M059J (cell line): ENCODE measurements around the gene CKAP5. TPM values are rescaled to one million over a fixed set of nuclear protein-coding genes. Genes with fewer than 3 reads are reported as not detected.

Experiments used
- DNase-seq: peaks from one replicate; pipeline ENCODE4 v3.0.0-alpha.2; 2012; ENCODE audit warnings: low read depth
- total RNA-seq: library from RNA; depleted of rRNA; stranded (reverse); fragments of >200 nt; shearing (Covaris generic); gene quantifications from 2 replicates; pipeline ENCODE4 v1.2.3, GENCODE V29; 2014; rRNA removed

CKAP5 gene
- 57.1 and 113 TPM in 2 replicates for total RNA-seq

DNA sequence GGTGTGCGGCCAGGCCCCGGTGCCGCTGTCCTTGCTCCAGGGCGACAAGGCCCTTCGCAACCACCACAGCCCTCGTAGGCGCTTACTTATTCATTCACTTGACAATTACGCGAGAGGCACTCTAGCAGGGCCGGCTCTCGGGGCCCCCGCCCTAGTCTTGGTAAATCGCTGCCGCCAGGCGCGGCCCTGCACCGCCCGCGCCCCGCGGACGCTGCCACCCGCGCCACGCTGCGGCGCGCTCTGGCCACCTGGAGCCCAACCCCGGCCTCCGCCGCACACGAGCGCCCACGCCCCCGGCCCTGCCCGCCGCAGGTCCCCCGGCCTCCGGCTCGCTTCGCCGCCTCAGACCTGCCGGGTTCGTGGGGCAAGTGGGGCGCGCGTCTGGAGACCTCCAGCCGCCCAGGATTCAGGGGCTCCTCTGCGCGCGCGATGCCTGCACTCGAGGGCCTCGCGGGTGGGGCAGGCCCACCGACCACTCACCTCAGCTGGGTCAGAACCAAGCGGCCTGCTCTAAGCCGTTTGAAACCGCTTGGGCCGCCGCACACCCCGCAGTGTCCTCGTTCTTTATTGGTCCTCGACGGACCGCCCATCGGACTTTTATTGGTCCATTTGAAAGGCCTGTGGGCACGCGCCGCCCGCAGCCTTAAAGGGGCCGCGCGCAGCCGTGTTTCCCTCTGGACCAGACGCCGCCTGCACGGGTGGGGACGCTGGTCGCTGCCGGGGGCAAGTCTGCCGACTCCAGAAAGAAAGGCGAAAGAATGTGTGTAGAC, at the start of gene CKAP5:
Gene CKAP5 (minus strand): TSS at position 541 of the 770 bp plus-strand sequence. CDS start 25,049 bp downstream, outside the sequence.
- peak; percentile 89 for DNase-seq

DNA sequence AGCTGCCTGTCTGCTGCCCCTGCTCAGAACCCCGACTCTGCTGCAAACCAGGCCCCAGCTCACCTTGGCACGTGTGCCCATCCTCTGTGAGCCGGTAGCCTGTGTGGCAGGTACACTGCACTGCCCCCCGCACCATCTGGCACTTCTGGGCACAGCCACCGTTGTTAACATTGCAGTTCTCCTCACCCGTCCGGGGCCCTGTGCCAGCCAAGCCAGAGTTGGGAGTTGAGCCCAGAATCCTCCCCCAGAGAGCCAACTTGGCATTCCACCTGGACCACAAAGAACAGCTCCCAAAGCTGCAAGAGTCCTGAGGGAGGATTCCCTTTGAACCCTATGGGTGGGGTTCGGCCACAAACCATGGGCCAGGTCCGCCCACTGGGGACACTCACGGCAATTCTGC, 49.7 kb upstream of the CKAP5 start:
- peak; percentile 73 for DNase-seq

DNA sequence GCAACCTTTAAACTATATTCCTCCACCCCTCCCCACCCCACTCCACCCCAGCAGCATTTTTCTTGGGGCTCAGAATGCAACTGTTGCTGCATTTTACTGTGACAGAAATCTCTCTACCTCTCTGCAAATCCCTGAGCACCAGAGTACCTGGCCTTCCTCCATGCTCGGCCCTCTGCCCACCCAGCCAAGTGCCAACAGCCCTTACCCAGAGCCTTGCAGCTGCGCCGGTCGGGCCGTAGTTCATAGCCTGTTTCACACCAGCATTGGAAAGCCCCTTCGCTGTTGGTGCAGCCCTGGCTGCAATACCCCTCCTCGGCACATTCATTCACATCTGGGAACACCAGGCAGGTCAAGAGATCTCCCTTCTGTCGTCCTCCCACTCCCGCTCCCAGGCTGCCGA, 48.9 kb upstream of the CKAP5 start:
- no peak for DNase-seq

DNA sequence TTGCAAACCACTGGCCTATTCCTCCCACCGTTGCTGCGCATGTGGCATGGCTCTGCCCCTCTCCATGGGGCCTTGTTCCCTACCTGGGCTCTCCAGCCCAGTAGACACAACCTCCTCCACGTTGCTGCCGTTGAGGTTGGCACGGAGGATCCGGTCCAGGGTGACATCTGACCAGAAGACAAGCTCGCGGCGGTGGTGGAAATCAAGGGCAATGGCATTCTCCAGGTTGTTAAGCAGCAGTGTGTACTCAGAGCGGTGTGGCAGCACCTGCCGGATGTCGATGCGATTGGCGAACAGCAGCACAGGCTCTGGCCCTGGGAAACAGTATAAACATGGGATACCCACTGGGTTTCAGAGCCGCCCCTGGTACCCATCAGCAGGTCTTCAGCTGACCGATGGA, 48.4 kb upstream of the CKAP5 start:
- DNase-seq, result no peak

DNA sequence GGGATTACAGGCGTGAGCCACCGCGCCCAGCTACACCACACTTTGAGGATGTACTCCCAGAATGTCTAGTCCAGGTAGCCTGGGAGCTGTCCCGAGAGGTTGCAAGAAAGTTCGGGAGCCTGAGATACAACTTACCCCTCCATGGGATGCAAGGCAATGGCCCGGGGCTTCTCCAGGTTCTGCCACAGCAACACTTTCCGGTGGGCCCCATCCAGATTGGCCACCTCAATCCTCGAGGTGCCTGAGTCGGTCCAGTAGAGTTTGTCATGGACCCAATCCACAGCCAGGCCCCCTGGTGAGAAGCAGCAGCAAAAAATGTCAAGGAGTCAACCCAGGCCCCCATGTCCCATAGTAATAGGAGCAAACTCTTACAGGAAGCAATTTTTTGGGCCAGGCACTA, 46.8 kb upstream of the CKAP5 start:
- no peak for DNase-seq

DNA sequence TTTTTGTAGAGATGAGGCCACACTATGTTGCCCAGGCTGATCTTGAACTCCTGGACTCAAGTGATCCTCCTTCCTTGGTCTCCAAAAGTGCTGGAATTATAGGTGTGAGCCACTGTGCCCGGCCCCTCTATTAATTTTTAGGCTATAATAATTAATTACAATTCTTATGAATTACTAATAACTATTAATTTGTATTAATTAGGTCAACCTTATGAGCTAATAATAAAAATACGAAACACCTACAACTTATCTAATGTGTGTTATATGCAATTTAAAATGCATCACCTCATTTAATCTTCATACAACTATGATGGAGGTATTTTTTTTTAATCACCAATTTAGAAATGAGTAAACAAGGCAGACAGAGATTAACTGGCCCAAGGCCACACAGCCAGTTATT, 46.0 kb upstream of the CKAP5 start:
- DNase-seq, result no peak

DNA sequence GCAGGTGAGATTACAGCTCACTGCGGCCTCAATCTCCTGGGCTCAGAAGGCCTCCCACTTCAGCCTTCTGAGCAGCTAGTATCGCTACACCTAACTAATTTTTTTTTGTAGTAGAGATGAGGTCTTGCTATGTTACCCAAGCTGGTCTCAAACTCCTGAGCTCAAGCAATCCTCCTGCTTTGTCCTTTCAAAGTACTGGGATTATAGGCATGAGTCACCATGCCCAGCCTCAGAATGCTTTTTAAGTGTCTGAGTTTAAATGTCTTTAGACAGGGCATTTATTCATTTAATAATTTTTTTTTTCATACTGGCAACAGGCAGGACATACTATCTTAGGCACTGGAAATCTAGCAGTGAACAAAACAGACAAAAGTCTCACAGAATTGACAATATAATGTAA, 44.6 kb upstream of the CKAP5 start:
- DNase-seq, result peak; percentile 45

DNA sequence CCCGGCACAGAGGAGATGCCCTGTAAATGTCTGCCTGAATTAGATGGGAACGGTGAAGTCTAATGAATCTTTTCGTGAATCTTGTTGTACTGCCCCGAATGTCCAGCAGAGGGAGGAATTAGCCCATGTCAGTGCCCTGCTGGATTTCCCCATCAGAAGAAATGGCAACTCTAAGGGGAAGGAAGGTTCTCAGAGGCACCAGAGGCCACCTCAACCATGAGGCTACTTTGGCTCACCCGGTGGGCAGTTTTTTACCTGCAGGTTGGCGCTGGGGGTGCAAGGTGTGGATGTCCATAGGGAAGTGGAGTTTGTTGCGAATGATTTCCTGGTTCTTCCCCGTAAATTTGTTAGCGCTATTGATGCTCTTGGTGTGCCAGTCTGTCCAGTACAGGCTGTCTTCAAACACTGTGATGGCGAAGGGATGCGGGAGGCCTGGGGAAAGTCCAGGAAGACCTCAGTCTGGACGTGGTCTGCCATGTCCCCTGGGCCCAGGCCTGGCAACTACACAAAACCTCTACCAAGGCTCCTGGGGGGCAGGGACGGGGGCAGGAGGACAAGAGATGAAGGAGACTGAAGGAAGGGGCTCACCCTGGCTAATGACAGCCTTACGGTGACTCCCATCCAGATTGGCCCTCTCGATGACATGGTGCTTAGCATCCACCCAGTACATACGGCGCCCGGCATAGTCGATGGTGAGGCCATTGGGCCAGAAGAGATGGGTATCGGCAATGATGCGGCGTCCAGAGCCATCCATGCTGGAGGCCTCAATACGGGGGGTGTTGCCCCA, 43.8 kb upstream of the CKAP5 start:
- peak; percentile 74 for DNase-seq

DNA sequence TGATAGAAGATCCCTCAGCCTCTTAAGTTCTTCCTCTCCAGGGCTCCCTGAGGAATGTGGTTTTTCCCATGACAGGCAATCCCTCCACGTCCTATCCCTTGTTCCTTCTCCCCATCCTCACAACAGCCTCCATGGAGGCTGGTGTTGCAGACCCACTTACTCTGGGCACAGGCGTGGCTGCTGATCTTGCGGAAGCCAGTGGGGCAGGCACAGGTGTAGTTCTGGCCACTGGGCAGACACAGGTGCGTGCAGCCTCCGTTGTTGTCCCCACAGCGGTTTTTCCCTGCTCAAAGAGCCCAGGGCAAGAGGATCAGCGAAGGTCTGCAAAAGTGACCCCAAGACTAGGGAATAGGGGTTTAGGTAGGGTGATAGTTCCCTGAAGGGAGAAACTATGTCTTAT, 43.2 kb upstream of the CKAP5 start:
- no peak for DNase-seq

DNA sequence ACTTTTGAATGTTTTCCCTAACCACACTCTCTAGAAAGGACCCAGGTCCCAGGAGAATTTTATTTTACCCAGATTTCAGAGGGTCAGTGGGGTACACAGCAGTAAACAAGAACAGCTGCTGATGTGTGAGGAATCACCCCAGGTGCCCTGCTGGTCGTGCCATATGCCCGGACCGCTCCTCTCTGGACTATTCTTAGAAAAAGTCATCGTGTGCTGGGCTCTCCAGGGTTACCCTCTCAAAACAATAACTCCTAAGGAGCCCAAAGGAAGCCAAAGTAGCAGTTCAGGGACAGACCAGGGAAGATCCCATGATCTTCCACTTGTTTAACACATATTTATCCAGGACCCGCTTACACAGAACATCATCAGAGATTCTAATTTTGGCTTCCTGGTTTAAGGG, 42.6 kb upstream of the CKAP5 start:
- no peak for DNase-seq

DNA sequence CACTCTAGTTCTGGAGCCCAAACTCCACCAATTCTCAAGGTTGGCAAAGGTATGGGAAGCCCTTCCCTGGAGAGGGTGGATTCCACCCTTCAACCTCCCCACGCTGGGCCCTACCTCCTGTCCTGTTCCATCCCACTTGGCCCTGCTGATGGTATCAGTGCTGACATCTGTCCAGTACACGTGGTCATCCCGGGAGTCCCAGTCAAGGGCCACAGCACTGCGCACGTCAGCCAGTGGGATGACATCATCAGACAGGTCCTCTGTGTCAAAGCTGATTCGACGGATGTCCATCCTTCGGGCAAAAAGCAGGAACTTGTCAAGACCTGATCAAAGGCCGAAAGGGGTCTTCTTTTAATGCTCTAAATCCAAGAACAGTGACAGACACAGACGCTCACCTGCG, 40.1 kb upstream of the CKAP5 start:
- DNase-seq, result no peak

DNA sequence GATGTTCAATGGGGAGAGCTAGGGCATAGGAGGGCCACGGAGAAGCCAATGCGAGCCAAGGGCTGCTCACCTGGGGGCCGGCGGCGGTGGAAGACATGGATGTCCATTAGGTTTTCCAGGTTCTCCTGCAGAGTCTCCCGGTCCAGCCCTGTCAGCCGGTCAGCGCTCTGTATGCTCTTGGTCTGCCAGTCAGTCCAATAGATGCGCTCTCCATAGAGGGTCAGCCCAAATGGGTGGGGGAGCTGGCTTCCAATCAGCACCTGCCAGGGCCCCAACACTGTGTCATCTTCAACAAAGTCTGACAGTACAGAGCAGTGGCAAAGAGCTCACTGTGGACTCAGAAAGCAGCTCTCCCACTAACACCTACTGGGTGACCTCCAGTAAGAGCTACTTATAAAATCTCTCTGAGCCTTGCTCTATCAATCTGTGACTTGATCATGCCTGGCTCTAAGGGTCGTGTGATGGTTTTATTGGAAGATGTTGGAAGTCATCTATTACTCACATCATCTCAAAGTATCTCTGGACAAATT, 33.0 kb upstream of the CKAP5 start:
- DNase-seq, result no peak

DNA sequence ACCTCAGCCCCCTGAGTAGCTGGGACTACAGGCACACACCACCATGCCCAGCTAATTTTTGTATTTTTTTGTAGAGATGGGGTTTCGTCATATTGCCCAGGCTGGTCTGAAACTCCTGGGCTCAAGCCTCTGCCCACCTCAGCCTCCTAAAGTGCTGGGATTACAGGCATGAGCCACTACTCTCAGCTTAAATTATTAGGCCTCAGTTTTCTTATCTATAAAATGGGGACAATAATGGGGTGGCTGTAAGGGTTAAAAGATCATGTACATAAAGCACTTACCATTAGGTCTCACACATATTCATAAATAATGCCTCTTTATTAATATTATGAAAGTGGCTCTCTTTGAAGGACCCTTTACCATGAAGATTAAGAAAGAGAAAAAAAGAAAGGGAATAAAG, 31.5 kb upstream of the CKAP5 start:
- DNase-seq, result no peak

DNA sequence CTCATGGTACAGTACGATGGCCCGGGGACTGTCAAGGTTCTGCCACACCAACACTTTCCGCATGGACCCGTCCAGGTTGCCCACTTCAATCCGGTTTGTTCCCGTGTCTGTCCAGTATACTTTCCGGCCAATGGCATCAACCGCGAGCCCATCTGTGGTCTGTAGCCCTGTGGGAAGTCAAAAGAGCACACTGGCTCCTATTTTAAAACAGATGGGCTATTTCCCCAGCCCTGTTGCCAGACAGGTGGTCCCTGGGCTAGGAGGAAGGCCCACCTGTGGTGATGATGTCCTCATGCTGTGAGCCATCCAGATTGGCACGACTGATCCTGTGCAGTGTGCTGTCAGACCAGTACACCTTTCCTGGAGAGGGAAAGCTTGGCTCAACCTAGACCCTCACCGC, 30.4 kb upstream of the CKAP5 start:
- no peak for DNase-seq

DNA sequence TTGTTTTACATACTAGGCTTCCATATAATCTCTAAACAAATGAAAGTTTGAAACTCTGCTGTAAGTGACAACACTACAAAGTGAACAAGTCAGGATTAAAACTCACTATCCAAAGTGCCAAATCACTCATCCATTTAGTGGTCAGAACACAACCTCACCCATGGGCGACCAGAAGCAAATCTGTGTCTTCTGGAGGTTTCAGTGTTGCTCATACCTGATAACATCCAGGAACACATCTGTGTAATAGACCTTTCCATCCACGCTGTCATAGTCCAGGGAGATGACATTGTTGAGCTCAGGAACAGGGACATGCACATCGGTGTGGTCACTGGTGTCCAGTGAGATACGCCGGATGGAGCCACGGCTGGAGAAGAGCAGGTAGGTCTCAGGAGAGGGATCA, 28.5 kb upstream of the CKAP5 start:
- DNase-seq, result no peak

DNA sequence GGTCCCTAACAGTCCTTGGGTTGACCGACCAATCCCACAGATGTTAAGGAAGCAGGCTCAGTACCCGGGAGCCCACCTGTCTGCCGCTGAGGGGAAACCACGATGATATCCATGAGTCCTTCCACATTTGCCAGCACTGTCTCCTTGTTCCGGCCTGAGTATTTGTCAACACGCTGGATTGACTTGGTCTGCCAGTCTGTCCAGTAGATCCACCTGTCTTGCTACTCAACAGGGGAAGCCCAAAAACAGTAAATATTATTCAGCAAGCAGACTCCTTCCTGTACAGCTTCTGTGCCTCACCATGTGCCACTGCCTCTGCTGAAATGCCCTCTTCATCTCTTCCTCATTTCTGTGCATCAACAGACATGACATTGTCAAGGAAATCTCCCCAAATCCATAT, 22.8 kb upstream of the CKAP5 start:
- DNase-seq, result no peak

DNA sequence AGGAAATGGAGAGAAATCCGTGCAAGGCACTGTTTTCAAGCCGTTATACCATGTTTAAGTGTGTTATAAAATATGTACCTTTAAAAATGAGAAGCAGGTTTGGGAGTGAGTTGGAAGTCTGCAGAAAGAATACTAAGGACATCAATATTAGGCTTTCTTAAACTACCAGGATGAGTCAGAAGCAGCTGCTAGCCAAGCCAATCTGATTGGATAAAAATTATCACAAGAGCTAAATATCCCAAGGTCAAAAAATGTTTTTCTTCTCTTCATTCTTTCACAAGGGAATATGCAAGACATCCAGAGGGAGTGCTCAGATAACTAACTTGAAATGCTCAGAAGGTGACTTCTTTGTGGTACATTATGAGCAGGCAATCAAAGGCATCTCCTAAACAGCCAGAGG, 19.3 kb upstream of the CKAP5 start:
- DNase-seq, result peak; percentile 18

DNA sequence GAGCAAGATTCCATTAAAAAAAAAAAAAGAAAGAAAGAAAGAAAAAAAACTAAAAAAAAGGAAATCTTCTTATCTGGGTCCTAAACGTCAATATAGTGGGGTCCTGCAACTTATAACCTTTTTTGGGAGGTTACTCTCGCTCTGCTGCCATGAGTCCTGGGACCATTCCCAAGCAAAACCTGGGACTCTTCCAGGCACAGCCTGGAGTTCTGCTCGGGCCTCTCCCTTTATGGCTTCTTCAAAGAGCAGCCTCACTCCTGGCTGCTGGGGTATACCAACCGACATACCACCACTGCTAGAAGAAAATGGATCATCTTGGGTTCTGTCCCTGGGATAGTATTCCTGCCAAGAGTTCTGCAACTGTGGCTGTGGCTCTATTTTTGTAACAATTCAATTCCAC, 14.1 kb upstream of the CKAP5 start:
- DNase-seq, result no peak

DNA sequence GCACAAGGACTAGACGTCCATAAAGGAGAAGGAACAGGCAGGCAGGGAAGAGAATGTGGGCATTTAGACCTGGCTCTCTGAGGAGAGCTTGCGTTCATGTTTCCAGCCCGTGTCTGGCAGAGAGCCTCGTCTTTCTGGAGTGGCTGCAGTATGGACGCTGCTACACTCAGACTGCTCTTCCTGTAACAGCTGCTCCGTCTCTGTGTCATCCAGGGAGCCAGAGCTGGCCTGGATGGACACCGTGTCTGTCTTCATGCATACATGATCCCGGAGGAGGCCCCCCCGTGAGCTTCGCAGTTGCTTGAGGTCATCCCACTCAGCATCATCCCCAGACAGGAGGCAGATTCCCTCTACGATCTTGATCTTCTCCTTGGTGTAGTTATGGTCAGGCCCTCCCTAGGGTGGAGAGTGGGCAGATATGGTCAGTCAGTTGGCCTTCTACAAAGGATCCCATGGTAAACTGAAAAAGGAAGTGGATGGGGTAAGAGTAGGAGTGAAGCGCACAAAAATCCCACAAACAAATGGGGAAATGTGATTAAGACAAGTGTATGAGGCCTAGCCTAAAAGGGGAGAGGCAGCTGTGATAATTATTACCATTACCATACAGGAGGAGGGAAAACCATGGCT, 13.0 kb upstream of the CKAP5 start:
- no peak for DNase-seq

DNA sequence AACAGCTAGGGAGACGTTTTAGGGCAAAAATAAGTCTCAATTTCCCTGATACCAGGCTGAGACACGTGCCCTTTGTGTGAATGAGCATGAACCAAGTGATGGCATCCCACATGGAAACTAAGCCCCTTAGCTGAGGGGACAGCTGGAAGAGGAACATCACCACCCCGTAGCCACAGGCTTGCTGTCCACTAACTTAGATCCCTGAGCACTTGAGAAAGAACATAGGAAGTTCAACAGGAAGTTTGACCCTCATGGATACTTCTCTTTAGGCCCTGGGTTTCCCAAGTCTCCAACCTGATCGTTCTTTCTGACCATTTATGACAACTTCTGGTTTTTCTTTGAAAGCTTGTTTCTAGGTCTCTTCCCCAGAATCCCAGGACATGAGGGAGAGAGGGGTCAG, 11.6 kb upstream of the CKAP5 start:
- DNase-seq, result no peak

DNA sequence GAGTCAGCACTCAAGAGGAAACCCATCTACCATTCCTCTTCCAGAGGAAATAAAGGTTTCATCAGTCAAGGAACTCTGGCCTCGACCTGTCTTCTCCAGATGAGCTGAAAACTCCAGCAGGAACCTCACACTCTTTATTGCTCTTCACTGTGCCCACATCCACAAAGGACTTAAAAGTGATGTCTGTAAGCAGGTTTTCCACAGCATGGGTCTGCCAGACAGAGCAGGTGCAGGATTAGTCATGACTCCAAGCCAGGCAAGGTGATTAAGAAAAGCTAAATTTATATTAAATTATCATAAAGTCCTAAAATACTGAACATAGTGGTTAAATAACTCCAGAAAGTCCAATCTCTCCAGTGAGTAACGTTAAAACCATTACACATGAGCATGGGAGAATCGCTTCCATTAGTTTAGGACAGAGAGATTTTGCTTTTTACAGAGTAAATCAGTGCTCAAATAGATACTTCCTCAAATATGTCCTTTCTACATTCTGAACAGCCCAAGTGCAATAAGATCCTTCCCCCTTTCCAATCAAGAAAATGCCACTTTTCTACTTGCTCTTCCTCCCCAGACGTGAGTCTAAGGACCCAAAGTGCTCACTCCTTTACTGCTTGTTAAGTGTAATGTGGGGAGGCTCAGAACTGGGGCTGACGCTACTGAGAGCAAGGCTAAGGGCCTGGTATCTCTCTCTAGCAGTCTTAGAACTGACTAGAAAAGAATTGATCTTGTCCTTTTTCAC, 10.7 kb upstream of the CKAP5 start:
- no peak for DNase-seq

DNA sequence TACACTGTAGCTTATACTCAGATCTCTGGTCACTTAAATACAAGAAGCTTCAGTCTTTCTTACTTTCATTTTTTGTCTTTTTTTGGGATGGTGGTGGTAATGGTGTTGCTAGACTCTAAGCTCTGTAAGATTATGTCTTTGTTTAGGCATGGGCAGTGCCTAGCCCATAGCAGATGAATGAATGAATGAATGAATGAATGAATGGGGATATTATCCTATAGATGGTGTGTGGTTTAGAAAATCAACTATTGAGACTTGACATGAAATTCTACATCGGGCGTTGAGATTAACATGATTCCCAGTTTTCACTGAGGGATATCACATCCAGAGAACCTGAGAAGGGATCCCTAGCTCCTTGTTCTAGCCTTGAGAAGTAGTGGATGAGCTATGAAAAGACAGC, 9.8 kb upstream of the CKAP5 start:
- DNase-seq, result no peak
